Neural progenitor cell (in vitro differentiated cells): ENCODE data around the gene MRNIP. TPM values are rescaled to one million over a fixed set of nuclear protein-coding genes. Genes with fewer than 3 reads are reported as not detected.
A peak's percentile ranks its signal among the peaks of the same experiment; 100 is the strongest.

ENCODE experiments used
- DNase-seq: peaks from one replicate; pipeline ENCODE4 v3.0.0-alpha.2; 2016; ENCODE audit warnings: low spot score
- H2AFZ ChIP-seq: fragments of 200-600 bp; sonication (generic); replicated peaks from 2 replicates; pipeline ENCODE4 v1.6.1; 2016; ENCODE audit warnings: antibody characterized with exemption
- H3F3A ChIP-seq: fragments of 200-600 bp; sonication (generic); 2 replicates; pipeline ENCODE4 v1.6.1; 2016; ENCODE audit warnings: antibody characterized with exemption, low read depth
- H3K27ac ChIP-seq: fragments of 200-600 bp; sonication (generic); 2 replicates; pipeline ENCODE4 v1.5.1; 2016; ENCODE audit warnings: mild to moderate bottlenecking
- H3K27me3 ChIP-seq: fragments of 200-600 bp; sonication (generic); 2 replicates; pipeline ENCODE4 v1.6.1; 2016; ENCODE audit warnings: mild to moderate bottlenecking, moderate library complexity
- H3K36me3 ChIP-seq: fragments of 200-600 bp; sonication (generic); 2 replicates; pipeline ENCODE4 v1.5.1; 2016
- H3K4me1 ChIP-seq: fragments of 200-600 bp; sonication (generic); 2 replicates; pipeline ENCODE4 v1.6.1; 2016; ENCODE audit warnings: mixed run types
- H3K4me2 ChIP-seq: fragments of 200-600 bp; sonication (generic); 2 replicates; pipeline ENCODE4 v1.6.1; 2016
- H3K4me3 ChIP-seq: fragments of 200-600 bp; sonication (generic); 2 replicates; pipeline ENCODE4 v1.5.1; 2016
- H3K79me2 ChIP-seq: fragments of 200-600 bp; sonication (generic); 2 replicates; pipeline ENCODE4 v1.6.1; 2016; ENCODE audit warnings: low read depth
- H3K9ac ChIP-seq: fragments of 200-600 bp; sonication (generic); 2 replicates; pipeline ENCODE4 v1.6.1; 2016
- H3K9me3 ChIP-seq: fragments of 200-600 bp; sonication (generic); 2 replicates; pipeline ENCODE4 v1.5.1; 2016; ENCODE audit warnings: low read depth
- H4K20me1 ChIP-seq: fragments of 200-600 bp; sonication (generic); 2 replicates; pipeline ENCODE4 v1.6.1; 2016; ENCODE audit warnings: low read depth
- H3K27ac Mint-ChIP-seq: 3 replicates; pipeline ENCODE4 v1.8.0; 2021; ENCODE audit warnings: mixed read lengths
- H3K27me3 Mint-ChIP-seq: 2 replicates; pipeline ENCODE4 v1.8.0; 2022; ENCODE audit warnings: low read depth, mild to moderate bottlenecking, inconsistent platforms, moderate library complexity, mixed read lengths; ENCODE audit not compliant: insufficient read depth
- H3K36me3 Mint-ChIP-seq: 3 replicates; pipeline ENCODE4 v1.8.0; 2021; ENCODE audit warnings: mixed read lengths
- H3K4me1 Mint-ChIP-seq: 3 replicates; pipeline ENCODE4 v1.8.0; 2021; ENCODE audit warnings: mixed read lengths
- H3K4me3 Mint-ChIP-seq: 3 replicates; pipeline ENCODE4 v1.8.0; 2021; ENCODE audit warnings: mild to moderate bottlenecking, moderate library complexity, mixed read lengths
- H3K9me3 Mint-ChIP-seq: 3 replicates; pipeline ENCODE4 v1.8.0; 2020; ENCODE audit warnings: mixed read lengths
- CTCF ChIP-seq: fragments of 200-600 bp; sonication (generic); IDR thresholded peaks from 2 replicates; pipeline ENCODE4 v1.5.1; 2017; ENCODE audit warnings: antibody characterized with exemption, mild to moderate bottlenecking
- EZH2 ChIP-seq: fragments of 200-600 bp; sonication (generic); IDR thresholded peaks from 2 replicates; pipeline ENCODE4 v1.6.1; 2017; ENCODE audit warnings: antibody characterized with exemption, mild to moderate bottlenecking, moderate library complexity
- EZH2phosphoT487 ChIP-seq: fragments of 200-600 bp; sonication (generic); IDR thresholded peaks from 2 replicates; pipeline ENCODE4 v1.6.1; 2017; ENCODE audit warnings: antibody characterized with exemption
- total RNA-seq: library from RNA; depleted of rRNA; stranded (reverse); fragments of >200 nt; gene quantifications from 2 replicates; pipeline ENCODE4 v1.2.3, GENCODE V29; 2015; ENCODE audit warnings: low replicate concordance

MRNIP gene
- total RNA-seq = 68.5 and 73.5 TPM in 2 replicates

- peaks cover 48% of the 10 kb centered on the region for H3K79me2 ChIP-seq
- peak within 1 kb of the TSS; percentile 70 for H3K4me3 ChIP-seq
- peaks cover 13% of the 10 kb centered on the region for H3K4me1 ChIP-seq
- Mint-ChIP-seq H3K4me3 (peak within 1 kb of the TSS; percentile 95), H3K9me3 (no peaks in the 10 kb centered on the region), H3K36me3 (peaks cover 17% of the 10 kb centered on the region), H3K27me3 (peaks cover 3% of the 10 kb centered on the region), H3K4me1 (peaks cover 18% of the 10 kb centered on the region), H3K27ac (peak within 1 kb of the TSS; percentile 50)
- H3K4me2 ChIP-seq = peak within 1 kb of the TSS; percentile 81
- TF ChIP-seq EZH2 (no peak), CTCF (no peak), EZH2phosphoT487 (no peak)
- no peaks in the 10 kb centered on the region for H3K9me3 ChIP-seq
- H4K20me1 ChIP-seq = peaks cover 13% of the 10 kb centered on the region
- H3F3A ChIP-seq = peaks cover 20% of the 10 kb centered on the region
- H3K27me3 ChIP-seq = peaks cover 9% of the 10 kb centered on the region
- peak within 1 kb of the TSS; percentile 81 for H2AFZ ChIP-seq
- DNase-seq = peak; percentile 98
- H3K36me3 ChIP-seq = peaks cover 4% of the 10 kb centered on the region
- no peak within 1 kb of the TSS for H3K27ac ChIP-seq
- H3K9ac ChIP-seq = peak within 1 kb of the TSS; percentile 34
Measured at GRCh38 chr5:179858586-179859427, at the start of gene MRNIP. Gene MRNIP (minus strand): TSS chr5:179858817. CDS start chr5:179858796, 21 bp downstream.

- Mint-ChIP-seq H3K4me3 (peak within 1 kb of the TSS; percentile 90), H3K4me1 (peaks cover 5% of the 10 kb centered on the region), H3K27ac (peak within 1 kb of the TSS; percentile 63), H3K27me3 (no peaks in the 10 kb centered on the region), H3K9me3 (no peaks in the 10 kb centered on the region), H3K36me3 (peaks cover 16% of the 10 kb centered on the region)
- Histone ChIP-seq H3K4me1 (peaks cover 6% of the 10 kb centered on the region), H3K36me3 (no peaks in the 10 kb centered on the region), H4K20me1 (peaks cover 5% of the 10 kb centered on the region), H3K4me2 (peak within 1 kb of the TSS; percentile 99), H3F3A (peaks cover 13% of the 10 kb centered on the region), H2AFZ (peak within 1 kb of the TSS; percentile 98), H3K9ac (peak within 1 kb of the TSS; percentile 52), H3K27me3 (peaks cover 5% of the 10 kb centered on the region), H3K4me3 (peak within 1 kb of the TSS; percentile 62), H3K27ac (no peak within 1 kb of the TSS), H3K9me3 (no peaks in the 10 kb centered on the region), H3K79me2 (peaks cover 5% of the 10 kb centered on the region)
- TF ChIP-seq EZH2phosphoT487 (no peak), CTCF (peak; percentile 36), EZH2 (no peak)
- peak; percentile 88 for DNase-seq
Measured at GRCh38 chr5:179907556-179908324, 49.1 kb upstream of the MRNIP start, which contains the start of gene TBC1D9B. Gene TBC1D9B (minus strand): TSS chr5:179907897. CDS start chr5:179907821, 76 bp downstream.

- H3K36me3 ChIP-seq = no peaks in the 10 kb centered on the region
- no peak overlapping the region for H3K27ac ChIP-seq
- H3K79me2 ChIP-seq = peaks cover 5% of the 10 kb centered on the region
- Mint-ChIP-seq H3K27ac (no peak overlapping the region), H3K4me3 (peak overlapping the region; percentile 90), H3K27me3 (peaks cover 2% of the 10 kb centered on the region), H3K4me1 (peaks cover 6% of the 10 kb centered on the region), H3K9me3 (no peaks in the 10 kb centered on the region), H3K36me3 (peaks cover 15% of the 10 kb centered on the region)
- H3K4me2 ChIP-seq = peak overlapping the region; percentile 99
- peak overlapping the region; percentile 62 for H3K4me3 ChIP-seq
- DNase-seq = peak; percentile 69
- TF ChIP-seq EZH2 (no peak), EZH2phosphoT487 (no peak), CTCF (no peak)
- H3K9me3 ChIP-seq = no peaks in the 10 kb centered on the region
- peak overlapping the region; percentile 52 for H3K9ac ChIP-seq
- H3F3A ChIP-seq = peaks cover 13% of the 10 kb centered on the region
- peak overlapping the region; percentile 87 for H2AFZ ChIP-seq
- peaks cover 6% of the 10 kb centered on the region for H3K4me1 ChIP-seq
- H4K20me1 ChIP-seq = peaks cover 5% of the 10 kb centered on the region
- peaks cover 5% of the 10 kb centered on the region for H3K27me3 ChIP-seq
Measured at GRCh38 chr5:179906795-179907555, 48.4 kb upstream of the MRNIP start.
